NCI-H2107 (cell line): ENCODE data around the gene PTPN1.
"Not testable (repeated sequence)": the region's sequence is repeated elsewhere in the genome, so short reads cannot be mapped to it uniquely, and the experiment has no call there.

ENCODE experiments used
- DNase-seq: peaks from one replicate; lab custom pipeline; 2025; lab: John Stamatoyannopoulos, UW

The PTPN1 gene

GRCh38 chr20:50509923-50510705 is at the start of gene PTPN1:
Gene PTPN1, plus strand, starts transcription at chr20:50510383. Its CDS starts 145 bp downstream, at chr20:50510528.
- DNase-seq, result peak; percentile 99

GRCh38 chr20:50460608-50461267 is 49.4 kb upstream of the PTPN1 start:
- peak; percentile 63 for DNase-seq

GRCh38 chr20:50462093-50462690 is 48.0 kb upstream of the PTPN1 start:
- no peak for DNase-seq

- no peak for DNase-seq
Measured at GRCh38 chr20:50464026-50464724, 46.0 kb upstream of the PTPN1 start.

DNA sequence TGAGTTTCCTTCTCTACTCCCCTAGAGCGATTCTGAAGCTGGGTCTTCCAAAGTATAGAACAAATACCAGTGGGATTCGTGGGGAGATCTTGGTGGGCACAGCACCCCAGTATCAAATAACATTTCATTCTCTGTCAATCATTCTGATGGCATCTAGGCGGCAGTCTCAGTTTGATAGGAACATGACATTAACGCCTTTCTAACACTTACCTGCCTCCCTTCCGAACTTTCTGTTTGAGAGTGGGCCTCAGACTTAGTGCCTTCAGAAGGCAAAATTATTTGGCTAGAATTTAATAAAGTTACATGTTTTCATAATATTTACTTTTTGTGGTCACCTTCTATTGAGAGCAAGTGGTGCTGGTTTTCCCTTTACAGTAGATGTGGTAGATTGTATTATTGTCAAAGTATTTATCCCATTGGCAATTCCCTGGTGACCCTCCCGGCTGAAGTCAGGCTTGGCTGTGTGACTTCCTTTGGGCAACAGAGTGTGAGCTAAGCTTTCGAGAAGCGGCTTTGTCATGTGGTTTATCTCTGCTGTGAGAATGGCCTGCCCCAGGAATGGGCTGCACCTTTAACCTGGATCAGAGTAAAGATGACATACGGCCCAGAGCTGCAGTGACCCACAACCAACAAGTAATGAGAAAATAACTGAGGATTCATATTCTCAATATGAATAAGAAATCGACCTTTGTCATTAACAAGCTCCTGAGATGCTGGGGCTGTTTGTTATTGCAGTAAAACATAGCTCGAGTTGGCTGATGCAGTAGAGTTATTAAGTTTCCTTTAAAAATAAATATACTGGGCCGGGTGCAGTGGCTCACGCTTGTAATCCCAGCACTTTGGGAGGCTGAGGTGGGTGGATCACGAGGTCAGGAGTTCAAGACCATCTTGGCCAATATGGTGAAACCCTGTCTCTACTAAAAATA is 45.2 kb upstream of the PTPN1 start:
- DNase-seq, result no peak

- DNase-seq, result no peak
Measured at GRCh38 chr20:50467174-50467573, 43.0 kb upstream of the PTPN1 start.

GRCh38 chr20:50467718-50468356 is 42.3 kb upstream of the PTPN1 start:
- no peak for DNase-seq

DNA sequence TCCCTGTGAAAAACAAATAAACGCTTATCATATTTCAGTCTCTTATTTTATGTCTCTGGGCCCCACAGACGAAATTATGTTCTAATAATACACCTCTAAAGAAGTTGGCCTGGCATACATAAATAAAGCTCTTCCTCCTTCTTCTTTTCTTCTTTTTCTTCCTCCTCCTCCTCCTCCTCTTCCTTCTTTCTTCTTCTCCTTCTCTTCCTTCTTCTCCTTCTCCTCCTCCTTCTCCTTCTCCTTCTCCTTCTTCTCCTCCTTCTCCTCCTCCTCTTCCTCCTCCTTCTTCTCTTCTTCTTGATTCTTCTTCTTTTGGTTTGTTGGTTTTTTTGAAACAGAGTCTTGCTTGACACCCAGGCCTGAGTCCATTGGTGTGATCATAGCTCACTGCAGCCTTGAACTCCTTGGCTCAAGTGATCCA is 41.8 kb upstream of the PTPN1 start:
- no peak for DNase-seq

DNA sequence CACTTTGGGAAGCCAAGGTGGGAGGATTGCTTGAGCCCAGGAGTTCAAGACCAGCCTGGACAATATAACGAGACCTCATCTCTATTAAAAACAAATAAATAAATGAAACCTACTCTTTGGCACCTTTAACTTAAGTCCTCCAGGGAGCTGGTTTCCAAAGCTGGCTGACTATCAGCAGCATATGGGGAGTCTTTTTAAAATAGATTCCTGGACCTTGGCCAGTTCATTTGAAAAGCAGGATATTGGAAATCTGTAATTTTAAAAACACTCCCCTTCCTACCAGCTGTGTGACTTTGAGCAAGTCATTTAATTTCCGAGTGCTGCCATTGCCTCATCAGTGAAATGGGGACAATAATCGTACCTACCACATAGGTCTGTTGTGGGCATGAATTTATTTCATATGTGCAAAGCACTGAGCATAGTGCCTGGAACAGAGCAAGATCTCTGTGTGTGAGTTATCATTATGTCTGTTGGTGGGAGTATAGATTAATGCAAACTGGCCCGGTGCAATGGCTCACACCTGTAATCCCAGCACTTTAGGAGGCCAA is 40.9 kb upstream of the PTPN1 start:
- DNase-seq, result no peak

- no peak for DNase-seq
Measured at GRCh38 chr20:50469796-50470195, 40.4 kb upstream of the PTPN1 start.

GRCh38 chr20:50470264-50470858 is 39.8 kb upstream of the PTPN1 start:
- DNase-seq, result no peak

- DNase-seq, result no peak
Measured at GRCh38 chr20:50471231-50471630, 39.0 kb upstream of the PTPN1 start.

DNA sequence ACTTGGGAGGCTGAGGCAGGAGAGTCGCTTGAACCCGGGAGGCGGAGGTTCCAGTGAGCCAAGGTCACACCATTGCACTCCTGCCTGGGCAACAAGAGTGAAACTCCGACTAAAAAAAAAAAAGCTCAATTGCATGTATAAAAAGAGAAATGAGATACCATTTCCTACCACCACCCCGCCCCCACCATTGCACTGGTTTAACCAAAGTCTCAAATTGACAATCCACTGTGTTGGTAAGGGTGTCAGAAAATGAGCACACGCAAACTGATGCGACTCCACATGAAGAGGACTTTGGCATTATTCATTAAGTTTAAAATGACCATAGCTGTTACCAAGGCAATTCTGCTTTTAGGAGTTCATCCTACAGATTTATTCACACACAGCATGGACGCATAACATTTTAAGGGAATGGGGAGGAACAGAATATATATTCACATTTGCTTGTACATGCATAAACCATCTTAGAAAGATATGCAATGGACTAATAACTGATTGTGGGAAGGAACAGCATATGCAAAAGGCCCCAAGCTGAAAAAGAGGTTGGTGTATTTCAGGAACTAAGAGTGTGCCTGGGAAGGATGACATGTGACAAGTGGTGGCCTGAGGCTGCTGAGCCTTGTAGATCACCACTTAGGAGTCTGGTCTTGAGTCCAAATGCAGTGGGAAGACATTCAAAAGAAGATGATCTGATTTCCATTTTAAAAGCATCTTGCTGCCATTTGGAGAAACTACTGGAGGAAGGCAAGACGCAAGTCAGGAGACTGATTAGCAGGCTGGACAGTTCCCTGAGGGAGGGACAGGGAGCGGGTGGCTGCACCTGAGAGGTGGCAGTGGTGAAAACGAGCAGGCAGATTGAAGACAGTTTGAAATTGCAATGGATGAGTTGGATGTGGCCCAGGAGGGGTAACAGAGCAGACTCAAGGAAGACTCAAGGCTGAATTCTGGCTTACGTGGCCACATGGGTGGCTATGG is 37.2 kb upstream of the PTPN1 start:
- no peak for DNase-seq

DNA sequence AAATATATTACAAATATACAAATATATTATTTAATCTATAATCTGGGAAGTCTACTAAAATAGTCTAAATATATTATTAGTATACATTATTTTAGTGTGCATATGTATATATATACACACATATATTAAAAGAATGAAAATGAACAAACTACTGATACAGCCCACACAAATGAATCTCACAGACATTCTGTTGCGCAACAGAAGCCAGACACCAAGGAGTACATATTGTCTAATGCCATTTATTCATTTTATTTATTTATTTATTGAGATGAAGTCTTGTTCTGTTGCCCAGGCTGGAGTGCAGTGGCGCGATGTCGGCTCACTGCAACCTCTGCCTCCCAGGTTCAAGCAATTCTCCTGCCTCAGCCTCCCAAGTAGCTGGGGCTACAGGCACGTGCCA is 35.8 kb upstream of the PTPN1 start:
- DNase-seq, result not testable (repeated sequence)

- DNase-seq, result no peak
Measured at GRCh38 chr20:50475681-50476292, 34.4 kb upstream of the PTPN1 start.

- no peak for DNase-seq
Measured at GRCh38 chr20:50477239-50477872, 32.8 kb upstream of the PTPN1 start.

- no peak for DNase-seq
Measured at GRCh38 chr20:50478162-50478990, 31.8 kb upstream of the PTPN1 start.
